Panc1 (cell line): ENCODE measurements around the gene BBS9. TPM values are rescaled to one million over a fixed set of nuclear protein-coding genes. Genes with fewer than 3 reads are reported as not detected.

ENCODE experiments used
- ATAC-seq: fragments of 200-7000 bp; cut with Tn5 transposase; 2 replicates; pipeline ENCODE4 v1.9.1; 2020; ENCODE audit warnings: mild to moderate bottlenecking, moderate library complexity
- BruUV-seq: library from RNA; stranded (reverse); fragments of 400-500 nt; replicated peaks from 2 replicates; lab custom pipeline; 2021; lab: Mats Ljungman, UMichigan
- CTCF ChIA-PET: fragments of 300-600 bp; sonication (Branson Sonifier 250); formaldehyde crosslinking; loops from one replicate; lab custom pipeline; 2022; ENCODE audit warnings: antibody characterized with exemption; lab: Charles Lee
- POLR2A ChIA-PET: fragments of 300-600 bp; sonication (Branson Sonifier 250); formaldehyde crosslinking; loops from one replicate; lab custom pipeline; 2022; ENCODE audit warnings: antibody characterized with exemption; lab: Charles Lee
- DNase-seq: peaks from one replicate; pipeline ENCODE4 v3.0.0-alpha.2; 2010; ENCODE audit warnings: low read depth, low spot score
- H3K27ac ChIP-seq: 2 replicates; pipeline ENCODE4 v1.5.1; 2011; ENCODE audit warnings: mild to moderate bottlenecking, low read length, inconsistent platforms
- H3K27me3 ChIP-seq: fragments of 200-500 bp; sonication (Bioruptor generic); 2 replicates; pipeline ENCODE4 v1.6.0; 2014; ENCODE audit warnings: low read length, inconsistent platforms; ENCODE audit not compliant: control insufficient read depth, insufficient read depth
- H3K36me3 ChIP-seq: fragments of 200-500 bp; sonication (Bioruptor generic); 2 replicates; pipeline ENCODE4 v1.5.1; 2014; ENCODE audit warnings: inconsistent platforms, mild to moderate bottlenecking, low read length, moderate library complexity; ENCODE audit not compliant: control insufficient read depth, insufficient read depth
- H3K4me1 ChIP-seq: 2 replicates; pipeline ENCODE4 v1.5.1; 2011; ENCODE audit warnings: inconsistent platforms, mild to moderate bottlenecking, low read length, moderate library complexity; ENCODE audit not compliant: control insufficient read depth, insufficient read depth
- H3K4me3 ChIP-seq, 2 experiments: 2 replicates each; pipeline ENCODE4 v1.5.1; 2011 to 2012; ENCODE audit warnings: low read depth in 2 of 2, low read length in 2 of 2, mild to moderate bottlenecking in 2 of 2, inconsistent platforms in 1 of 2, moderate library complexity in 1 of 2
- H3K9me3 ChIP-seq: fragments of 200-500 bp; sonication (Bioruptor generic); 2 replicates; pipeline ENCODE4 v1.5.1; 2014; ENCODE audit warnings: low read depth, mild to moderate bottlenecking, inconsistent platforms, low read length, moderate library complexity; ENCODE audit not compliant: control insufficient read depth, insufficient read depth
- POLR2AphosphoS5 ChIP-seq: IDR thresholded peaks from 2 replicates; pipeline ENCODE4 v1.6.1; 2012; ENCODE audit warnings: mild to moderate bottlenecking, low read depth, low read length, moderate library complexity
- SIN3A ChIP-seq: IDR thresholded peaks from 2 replicates; pipeline ENCODE4 v1.6.1; 2012; ENCODE audit warnings: low read depth, mild to moderate bottlenecking, low read length, moderate library complexity, borderline replicate concordance; ENCODE audit not compliant: insufficient read depth
- TCF7L2 ChIP-seq: IDR thresholded peaks from 2 replicates; pipeline ENCODE4 v1.6.1; 2011; ENCODE audit warnings: mild to moderate bottlenecking, low read depth, low read length, inconsistent platforms
- in situ Hi-C: cut with HindIII; loops from 2 replicates; pipeline ENCODE4 v1.10.0; 2016; ENCODE audit warnings: low sequenced_read_pairs, low pct_unique_long_range_greater_than_20kb
- intact Hi-C: fragments of 100-400 bp; cut with micrococcal nuclease; formaldehyde crosslinking; loops from one replicate; pipeline ENCODE4 v1.10.0; 2022; ENCODE audit not compliant: unreplicated experiment
- total RNA-seq: library from RNA; stranded (reverse); gene quantifications from one replicate; pipeline ENCODE4 v1.2.1, GENCODE V29; 2021; ENCODE audit not compliant: unreplicated experiment
- TF ChIP-seq, protein P1 (sequence below): fragments of 450-650 bp; IDR thresholded peaks from 2 replicates; pipeline ENCODE4 v1.5.1; 2017; ENCODE audit warnings: mild to moderate bottlenecking
- TF ChIP-seq, protein P2 (sequence below), 2 experiments: IDR thresholded peaks; 2 replicates each; pipeline ENCODE4 v1.6.1; 2011 to 2012; ENCODE audit warnings: low read depth in 2 of 2, control low read depth in 1 of 2, low read length in 1 of 2, mild to moderate bottlenecking in 1 of 2, moderate library complexity in 1 of 2; ENCODE audit not compliant: insufficient read depth in 1 of 2

BBS9 gene
- total RNA-seq, 1 experiment from 2014 or later: 6.9 TPM

DNA sequence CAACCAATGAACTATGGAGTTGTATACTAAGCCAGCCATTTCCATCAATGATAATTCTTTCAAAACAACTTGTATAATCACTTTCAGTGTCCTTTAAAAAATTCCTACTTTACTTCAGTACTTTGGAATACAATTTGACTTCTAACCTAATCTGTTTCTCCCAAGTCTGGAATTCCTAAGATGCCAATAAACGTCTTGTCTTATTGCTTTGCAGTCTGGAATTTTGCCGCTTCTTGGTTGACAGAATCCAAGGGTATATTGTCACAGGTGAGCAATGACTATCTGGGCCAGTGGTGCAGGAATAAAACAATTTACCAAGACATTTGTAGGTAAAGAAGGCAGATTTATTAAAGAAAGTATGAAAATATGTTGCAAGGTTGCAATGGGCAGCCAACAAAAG is 42.0 kb upstream of the BBS9 start:
- H3K4me1 ChIP-seq: no peaks in the 10 kb centered on the region
- no peak overlapping the region for H3K4me3 ChIP-seq
- ChIA-PET CTCF (no interaction called here), POLR2A (no interaction called here)
- no peak for ATAC-seq
- no TSS peak for BruUV-seq
- no peak overlapping the region for H3K27ac ChIP-seq
- intact Hi-C loops (no loop called here), in situ Hi-C loops (no loop called here)
- H3K36me3 ChIP-seq: no peaks in the 10 kb centered on the region
- no peak for DNase-seq
- H3K27me3 ChIP-seq: no peaks in the 10 kb centered on the region
- H3K9me3 ChIP-seq: no peaks in the 10 kb centered on the region
- TF ChIP-seq SIN3A: no peak

DNA sequence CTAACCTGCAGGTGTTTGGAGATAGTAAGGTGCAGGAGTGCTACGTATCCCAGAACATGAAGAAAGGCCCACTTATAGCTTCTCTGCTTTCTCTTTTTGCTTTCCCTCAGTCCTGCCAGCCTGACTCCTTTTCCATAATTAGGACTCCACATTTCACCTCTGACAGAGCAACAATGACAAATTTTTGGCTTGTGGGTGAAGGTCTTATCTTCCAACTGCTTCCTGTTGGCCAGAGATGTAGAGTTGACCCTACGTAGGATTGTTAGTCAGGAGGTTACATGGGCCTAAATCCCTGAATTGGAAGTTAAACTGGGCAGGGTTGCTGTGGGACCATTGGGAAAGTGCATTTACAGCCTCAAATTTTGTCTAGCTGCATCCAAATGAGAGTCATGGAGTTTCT is 41.5 kb upstream of the BBS9 start:
- TF ChIP-seq SIN3A (no peak), TCF7L2 (no peak), POLR2AphosphoS5 (no peak)
- TF ChIP-seq, protein P1, sequence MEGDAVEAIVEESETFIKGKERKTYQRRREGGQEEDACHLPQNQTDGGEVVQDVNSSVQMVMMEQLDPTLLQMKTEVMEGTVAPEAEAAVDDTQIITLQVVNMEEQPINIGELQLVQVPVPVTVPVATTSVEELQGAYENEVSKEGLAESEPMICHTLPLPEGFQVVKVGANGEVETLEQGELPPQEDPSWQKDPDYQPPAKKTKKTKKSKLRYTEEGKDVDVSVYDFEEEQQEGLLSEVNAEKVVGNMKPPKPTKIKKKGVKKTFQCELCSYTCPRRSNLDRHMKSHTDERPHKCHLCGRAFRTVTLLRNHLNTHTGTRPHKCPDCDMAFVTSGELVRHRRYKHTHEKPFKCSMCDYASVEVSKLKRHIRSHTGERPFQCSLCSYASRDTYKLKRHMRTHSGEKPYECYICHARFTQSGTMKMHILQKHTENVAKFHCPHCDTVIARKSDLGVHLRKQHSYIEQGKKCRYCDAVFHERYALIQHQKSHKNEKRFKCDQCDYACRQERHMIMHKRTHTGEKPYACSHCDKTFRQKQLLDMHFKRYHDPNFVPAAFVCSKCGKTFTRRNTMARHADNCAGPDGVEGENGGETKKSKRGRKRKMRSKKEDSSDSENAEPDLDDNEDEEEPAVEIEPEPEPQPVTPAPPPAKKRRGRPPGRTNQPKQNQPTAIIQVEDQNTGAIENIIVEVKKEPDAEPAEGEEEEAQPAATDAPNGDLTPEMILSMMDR: no peak
- TF ChIP-seq, protein P2, sequence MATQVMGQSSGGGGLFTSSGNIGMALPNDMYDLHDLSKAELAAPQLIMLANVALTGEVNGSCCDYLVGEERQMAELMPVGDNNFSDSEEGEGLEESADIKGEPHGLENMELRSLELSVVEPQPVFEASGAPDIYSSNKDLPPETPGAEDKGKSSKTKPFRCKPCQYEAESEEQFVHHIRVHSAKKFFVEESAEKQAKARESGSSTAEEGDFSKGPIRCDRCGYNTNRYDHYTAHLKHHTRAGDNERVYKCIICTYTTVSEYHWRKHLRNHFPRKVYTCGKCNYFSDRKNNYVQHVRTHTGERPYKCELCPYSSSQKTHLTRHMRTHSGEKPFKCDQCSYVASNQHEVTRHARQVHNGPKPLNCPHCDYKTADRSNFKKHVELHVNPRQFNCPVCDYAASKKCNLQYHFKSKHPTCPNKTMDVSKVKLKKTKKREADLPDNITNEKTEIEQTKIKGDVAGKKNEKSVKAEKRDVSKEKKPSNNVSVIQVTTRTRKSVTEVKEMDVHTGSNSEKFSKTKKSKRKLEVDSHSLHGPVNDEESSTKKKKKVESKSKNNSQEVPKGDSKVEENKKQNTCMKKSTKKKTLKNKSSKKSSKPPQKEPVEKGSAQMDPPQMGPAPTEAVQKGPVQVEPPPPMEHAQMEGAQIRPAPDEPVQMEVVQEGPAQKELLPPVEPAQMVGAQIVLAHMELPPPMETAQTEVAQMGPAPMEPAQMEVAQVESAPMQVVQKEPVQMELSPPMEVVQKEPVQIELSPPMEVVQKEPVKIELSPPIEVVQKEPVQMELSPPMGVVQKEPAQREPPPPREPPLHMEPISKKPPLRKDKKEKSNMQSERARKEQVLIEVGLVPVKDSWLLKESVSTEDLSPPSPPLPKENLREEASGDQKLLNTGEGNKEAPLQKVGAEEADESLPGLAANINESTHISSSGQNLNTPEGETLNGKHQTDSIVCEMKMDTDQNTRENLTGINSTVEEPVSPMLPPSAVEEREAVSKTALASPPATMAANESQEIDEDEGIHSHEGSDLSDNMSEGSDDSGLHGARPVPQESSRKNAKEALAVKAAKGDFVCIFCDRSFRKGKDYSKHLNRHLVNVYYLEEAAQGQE (IDR thresholded peaks at IDR 0.05; ENCODE audit: insufficient read depth in 1 of 2, low read depth in 2 of 2, low read length in 1 of 2): no peak
- Histone ChIP-seq H3K27ac (no peak overlapping the region), H3K27me3 (no peaks in the 10 kb centered on the region), H3K9me3 (no peaks in the 10 kb centered on the region), H3K4me3 (no peak overlapping the region), H3K4me1 (no peaks in the 10 kb centered on the region), H3K36me3 (no peaks in the 10 kb centered on the region)
- BruUV-seq: no TSS peak
- in situ Hi-C loops: no loop called here
- CTCF ChIA-PET: no interaction called here
- intact Hi-C loops: no loop called here
- ATAC-seq (no peak), DNase-seq (no peak)
- POLR2A ChIA-PET: no interaction called here

DNA sequence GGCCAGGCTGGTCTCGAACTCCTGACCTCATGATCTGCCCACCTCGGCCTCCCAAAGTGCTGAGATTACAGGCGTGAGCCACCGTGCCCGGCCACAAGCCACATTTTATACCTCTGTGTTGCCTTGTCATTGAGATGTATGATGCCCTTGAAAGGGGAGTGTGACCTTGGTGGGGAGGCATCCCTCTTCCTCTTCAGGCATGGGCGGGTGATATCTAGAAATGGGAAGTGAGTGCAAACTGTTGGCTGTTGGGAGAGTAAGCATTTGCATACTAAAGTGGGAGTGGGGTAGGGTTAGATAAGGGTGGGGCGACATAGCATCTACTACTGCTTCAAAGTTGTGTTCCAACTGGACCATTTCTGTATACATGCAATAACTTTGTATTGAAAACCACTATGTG is 40.2 kb upstream of the BBS9 start:
- no peaks in the 10 kb centered on the region for H3K4me1 ChIP-seq
- H3K27me3 ChIP-seq: no peaks in the 10 kb centered on the region
- H3K9me3 ChIP-seq: no peaks in the 10 kb centered on the region
- H3K36me3 ChIP-seq: no peaks in the 10 kb centered on the region; the same call in 1 of the 2 replicates
- in situ Hi-C loops: no loop called here
- intact Hi-C loops: no loop called here
- CTCF ChIA-PET: no interaction called here
- POLR2A ChIA-PET: interaction anchor here (0.7 kb wide), 1 partner anchor 280 kb away, joined by 6 read pairs; no protein-coding TSS in a partner anchor
- H3K27ac ChIP-seq: no peak overlapping the region
- H3K4me3 ChIP-seq: no peak overlapping the region
- TF ChIP-seq SIN3A (no peak), TCF7L2 (no peak)
- BruUV-seq: no TSS peak
- DNase-seq: no peak
- no peak for ATAC-seq
